DMS79 treated with DMSO at 0.1 percent for 48 hours (cell line): Measurements from ENCODE around the gene ASIC4.

Experiments
- DNase-seq: peaks from one replicate; lab custom pipeline; 2025; lab: John Stamatoyannopoulos, UW

Gene ASIC4

DNA sequence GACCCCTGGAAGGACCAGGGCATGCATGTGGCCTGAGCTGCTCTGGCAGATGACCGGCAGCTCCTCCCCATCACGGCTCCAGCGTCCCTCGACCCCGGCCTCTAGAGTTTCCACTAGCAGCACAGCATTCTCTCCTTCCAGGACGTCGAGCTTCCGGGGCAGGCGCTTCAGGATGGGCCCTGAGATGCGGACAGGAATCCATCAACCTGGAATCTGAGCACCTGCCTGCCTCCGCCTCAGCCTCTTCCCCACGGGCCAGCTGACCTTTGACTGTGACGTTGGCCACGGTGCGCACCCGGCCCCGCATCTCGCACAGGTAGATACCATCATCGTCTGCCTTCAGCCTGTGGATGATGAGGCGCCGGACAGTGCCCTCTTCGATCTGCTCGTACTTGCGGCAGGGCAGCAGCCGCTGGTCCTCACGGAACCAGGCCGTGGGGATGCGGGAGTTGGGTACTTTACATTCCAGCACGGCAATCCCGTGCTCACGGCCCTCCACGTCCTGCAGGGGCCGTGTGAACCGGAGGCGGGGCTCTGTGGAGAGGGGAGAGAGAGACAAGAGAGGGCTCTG is 53.6 kb downstream of the ASIC4 start:
- no peak for DNase-seq

DNA sequence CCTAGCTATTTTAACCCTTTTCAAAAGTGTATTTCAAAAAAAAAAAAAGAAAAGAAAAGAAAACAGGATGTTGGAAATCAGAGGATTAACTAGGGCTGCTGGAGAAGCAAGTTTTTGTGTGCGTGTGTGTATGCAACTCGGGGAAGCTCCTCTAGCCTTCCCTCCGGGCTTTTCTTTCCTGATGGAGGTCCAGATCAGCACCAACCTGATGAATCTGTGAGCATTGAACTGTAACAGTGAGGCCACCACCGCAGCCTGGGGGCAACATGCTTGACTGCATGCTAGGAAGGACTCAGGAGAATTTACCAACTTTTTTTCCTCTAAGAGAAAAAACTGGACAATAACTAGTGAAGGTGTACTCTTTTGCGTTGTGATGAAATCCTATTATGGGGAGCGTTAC is 54.8 kb downstream of the ASIC4 start:
- DNase-seq: no peak

DNA sequence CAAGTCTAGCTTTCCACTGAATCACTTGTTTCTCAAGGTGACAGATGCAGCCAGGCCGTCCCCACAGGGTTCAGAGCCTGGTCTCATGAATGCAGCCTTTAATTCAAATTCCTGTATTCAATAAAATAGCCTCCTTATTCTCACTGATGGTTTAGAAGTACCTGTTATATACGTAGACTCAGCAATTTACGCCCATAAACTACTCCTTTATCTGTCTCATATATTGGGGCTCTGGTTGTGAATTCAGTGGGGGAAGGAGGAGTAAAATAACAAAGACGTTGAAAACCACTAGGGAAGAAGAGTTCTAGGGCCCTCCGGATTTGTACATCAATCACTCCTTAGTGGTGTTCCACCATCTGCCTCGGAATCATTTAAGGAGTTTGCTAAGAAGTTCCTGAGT is 55.4 kb downstream of the ASIC4 start:
- DNase-seq: peak; percentile 18

DNA sequence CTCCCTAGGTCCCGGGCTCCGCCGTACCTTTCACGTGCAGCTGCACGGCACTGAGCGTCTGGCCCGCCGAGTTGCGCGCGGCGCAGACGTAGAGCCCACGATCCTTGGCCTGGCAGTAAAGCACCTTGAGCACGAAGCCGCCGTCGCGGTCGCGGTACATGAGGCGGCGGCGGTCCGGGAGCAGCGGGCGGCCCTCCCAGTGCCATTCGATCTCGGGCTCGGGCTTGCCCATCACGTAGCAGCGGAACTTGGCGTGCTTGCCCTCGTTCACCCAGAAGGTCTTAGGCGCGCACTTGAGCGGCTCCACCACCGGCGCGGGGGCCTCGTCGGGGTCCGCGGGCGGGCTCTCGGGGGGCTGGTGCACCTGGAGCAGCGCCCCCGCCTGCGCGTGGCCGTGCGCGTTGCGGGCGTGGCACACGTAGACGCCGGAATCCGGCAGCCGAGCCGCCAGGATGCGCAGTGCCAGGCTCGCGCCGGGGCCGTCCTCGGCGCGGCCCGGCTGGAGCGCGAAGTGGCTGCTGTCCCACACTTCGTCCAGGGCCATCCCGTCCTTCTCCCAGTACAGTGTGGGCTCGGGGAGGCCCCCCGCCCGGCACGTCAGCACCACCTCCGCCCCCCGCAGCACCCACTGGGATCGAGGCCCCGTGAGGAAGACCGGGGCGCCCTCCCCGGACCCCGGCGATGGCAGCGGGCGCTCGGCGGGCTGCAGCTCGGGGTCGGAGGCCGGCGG is 56.1 kb downstream of the ASIC4 start:
- peak; percentile 31 for DNase-seq

DNA sequence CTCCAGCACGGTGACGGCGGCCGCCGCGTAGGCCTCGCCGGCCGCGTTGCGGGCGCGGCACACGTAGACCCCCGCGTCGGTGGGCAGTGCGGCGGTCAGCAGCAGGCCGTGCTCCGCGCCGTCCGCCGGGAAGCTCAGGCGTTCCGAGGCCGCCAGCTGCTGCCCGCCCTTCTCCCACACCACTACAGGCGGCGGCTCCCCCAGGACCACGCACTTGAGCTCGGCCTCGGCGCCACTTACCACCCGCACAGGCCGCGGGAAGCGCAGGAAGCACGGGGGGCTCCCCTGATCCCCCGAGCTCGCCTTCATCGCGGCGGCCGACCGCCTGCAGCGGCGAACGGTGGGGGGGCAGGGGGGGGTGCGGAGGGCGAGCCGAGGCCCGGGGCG is 56.6 kb downstream of the ASIC4 start:
- peak; percentile 3 for DNase-seq

DNA sequence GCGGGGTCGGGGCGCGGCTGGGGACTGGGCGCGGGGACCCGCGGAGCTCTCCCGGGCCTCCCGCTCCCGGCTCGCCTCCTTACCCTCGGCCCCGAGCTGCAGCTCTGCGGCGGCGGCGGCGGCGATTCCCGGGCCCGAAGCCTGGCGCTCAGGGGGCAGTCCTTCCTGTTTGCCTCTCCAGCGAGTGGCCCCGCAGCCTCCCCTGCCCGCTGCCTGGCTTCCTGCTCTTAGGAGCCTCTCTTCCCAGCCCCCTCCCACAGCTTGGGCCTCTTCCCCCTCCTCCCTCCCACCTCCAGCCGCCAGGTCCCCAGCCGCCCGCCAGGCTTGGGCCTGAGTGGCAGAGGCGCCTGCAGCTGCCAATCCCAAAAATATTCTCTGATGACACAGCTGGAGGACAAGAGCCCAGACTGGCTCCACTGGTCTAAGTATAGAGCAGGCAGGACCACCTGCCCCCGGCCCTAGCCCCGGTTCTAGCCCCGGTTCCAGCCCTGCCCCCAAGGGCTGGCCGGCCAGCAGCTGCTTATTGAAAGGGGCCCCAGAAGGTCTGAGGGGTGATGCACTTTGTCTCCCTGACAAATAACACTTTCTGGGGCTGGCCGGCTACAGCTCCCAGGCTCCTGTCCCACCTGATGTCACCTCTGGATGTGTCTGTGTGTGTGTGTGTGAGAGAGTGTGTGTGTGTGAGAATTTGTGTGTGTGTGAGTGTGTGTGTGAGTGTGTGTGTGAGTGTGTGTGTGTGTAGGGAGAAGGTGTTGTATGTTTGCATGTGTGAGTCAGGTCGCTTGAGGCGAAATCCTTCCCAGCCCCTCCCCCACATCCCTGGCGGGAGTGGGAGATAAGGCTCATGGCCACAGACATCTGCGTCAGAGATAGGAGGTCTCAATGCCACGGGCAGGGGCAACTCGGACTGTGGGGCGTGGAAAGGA is 57.3 kb downstream of the ASIC4 start, which contains the start of gene OBSL1:
Gene OBSL1 (minus strand): TSS at position 229 of the 926 bp plus-strand sequence. CDS start 307 bp downstream, outside the sequence.
- peak; percentile 76 for DNase-seq

DNA sequence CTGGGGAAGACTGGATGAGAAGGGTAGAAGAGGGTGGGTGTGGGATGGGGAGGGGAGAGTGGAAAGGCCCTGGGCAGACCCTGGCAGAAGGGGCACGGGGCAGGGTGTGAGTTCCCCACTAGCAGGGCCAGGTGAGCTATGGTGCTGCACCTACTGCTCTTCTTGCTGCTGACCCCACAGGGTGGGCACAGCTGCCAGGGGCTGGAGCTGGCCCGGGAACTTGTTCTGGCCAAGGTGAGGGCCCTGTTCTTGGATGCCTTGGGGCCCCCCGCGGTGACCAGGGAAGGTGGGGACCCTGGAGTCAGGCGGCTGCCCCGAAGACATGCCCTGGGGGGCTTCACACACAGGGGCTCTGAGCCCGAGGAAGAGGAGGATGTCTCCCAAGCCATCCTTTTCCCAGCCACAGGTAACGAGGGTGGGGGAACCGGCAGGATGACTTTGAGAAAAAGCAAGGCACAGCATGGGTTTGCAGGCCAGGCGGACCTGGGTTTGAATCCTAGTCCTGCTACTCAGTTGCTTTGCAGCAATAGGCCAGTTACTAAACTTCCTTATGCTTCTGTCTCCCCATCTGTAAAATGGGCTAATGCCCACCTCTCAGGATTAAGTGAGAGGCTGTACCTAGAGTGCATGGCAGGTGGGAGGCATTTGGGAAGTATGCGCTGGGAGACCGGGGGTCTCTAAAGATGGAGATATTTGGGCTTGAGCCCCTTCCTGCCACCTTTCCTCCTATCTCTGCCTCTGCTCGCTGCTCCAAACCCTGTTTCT is 58.1 kb downstream of the ASIC4 start, which contains the start of gene INHA:
Gene INHA (plus strand): TSS at position 74 of the 765 bp plus-strand sequence. CDS start 65 bp downstream, at position 139.
- no peak for DNase-seq

DNA sequence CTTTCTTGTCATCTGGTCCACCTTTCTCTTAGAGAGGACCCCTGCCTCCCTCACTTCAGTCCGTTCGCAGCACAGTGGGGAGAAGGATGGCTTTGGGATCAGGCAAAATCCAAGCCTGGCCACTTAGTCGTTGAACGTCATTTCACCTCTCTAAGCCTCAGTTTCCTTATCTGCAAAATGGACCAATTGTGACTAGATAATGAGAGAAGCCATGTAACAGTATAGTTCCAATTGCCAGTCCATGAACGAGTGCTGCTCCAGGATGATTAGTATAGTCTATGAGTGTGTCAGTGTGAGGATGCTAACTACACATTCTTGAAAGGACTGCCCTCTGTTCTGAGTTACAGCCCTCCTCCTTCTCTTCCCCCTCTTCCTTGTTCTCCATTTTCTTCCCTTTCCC is 58.9 kb downstream of the ASIC4 start:
- peak; percentile 42 for DNase-seq

DNA sequence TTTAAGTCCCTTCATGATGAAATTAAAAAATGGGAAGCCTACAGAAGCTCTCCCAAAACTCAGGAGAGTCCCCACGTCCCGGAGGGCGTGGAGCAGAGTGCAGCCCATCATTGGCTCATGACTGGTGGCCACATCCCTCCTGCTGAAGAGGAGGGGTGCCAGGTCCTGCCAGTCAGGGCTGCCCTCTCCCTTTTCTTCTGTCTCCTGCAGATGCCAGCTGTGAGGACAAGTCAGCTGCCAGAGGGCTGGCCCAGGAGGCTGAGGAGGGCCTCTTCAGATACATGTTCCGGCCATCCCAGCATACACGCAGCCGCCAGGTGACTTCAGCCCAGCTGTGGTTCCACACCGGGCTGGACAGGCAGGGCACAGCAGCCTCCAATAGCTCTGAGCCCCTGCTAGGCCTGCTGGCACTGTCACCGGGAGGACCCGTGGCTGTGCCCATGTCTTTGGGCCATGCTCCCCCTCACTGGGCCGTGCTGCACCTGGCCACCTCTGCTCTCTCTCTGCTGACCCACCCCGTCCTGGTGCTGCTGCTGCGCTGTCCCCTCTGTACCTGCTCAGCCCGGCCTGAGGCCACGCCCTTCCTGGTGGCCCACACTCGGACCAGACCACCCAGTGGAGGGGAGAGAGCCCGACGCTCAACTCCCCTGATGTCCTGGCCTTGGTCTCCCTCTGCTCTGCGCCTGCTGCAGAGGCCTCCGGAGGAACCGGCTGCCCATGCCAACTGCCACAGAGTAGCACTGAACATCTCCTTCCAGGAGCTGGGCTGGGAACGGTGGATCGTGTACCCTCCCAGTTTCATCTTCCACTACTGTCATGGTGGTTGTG is 60.4 kb downstream of the ASIC4 start:
- peak; percentile 88 for DNase-seq

DNA sequence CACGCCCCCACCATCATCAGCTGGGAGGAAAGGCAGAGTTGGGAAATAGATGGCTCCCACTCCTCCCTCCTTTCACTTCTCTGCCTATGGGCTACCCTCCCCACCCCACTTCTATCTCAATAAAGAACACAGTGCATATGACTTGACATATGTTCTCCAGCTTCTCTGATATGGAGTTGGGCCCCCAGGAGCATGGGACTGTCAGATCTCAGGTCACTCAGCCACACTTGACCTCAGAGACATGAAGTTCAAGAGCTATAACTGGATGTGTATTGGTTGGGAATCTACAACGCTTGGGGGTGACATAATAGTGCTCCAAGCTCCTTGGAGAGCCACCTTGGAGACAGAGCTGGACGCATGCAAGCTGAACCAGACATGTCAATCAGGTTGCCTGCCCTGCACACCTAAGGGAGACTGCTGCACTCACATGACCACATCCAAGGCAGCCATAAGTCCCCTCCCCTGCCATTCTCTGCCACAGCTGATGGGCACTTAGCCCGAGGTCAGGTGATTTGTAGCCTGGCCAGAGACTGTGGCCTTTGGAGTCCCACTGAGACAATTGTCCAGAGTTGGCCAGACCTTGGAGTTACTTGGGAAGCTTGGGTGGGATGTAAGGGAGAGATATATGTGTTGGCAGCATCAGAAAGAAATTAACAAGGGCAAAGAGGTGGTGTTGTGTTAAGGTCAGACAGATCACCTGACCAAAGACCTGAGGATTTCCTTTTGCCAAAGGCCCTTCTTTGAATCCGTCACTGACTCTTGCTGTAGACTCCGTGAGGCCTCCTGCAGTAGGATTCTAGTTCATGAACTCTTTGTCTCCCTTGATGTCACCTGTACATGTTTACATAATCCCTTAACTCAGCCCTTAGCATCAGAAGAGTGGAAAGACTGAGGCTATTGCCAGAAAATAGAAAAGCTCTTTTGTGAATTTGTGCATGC is 61.6 kb downstream of the ASIC4 start:
- no peak for DNase-seq

DNA sequence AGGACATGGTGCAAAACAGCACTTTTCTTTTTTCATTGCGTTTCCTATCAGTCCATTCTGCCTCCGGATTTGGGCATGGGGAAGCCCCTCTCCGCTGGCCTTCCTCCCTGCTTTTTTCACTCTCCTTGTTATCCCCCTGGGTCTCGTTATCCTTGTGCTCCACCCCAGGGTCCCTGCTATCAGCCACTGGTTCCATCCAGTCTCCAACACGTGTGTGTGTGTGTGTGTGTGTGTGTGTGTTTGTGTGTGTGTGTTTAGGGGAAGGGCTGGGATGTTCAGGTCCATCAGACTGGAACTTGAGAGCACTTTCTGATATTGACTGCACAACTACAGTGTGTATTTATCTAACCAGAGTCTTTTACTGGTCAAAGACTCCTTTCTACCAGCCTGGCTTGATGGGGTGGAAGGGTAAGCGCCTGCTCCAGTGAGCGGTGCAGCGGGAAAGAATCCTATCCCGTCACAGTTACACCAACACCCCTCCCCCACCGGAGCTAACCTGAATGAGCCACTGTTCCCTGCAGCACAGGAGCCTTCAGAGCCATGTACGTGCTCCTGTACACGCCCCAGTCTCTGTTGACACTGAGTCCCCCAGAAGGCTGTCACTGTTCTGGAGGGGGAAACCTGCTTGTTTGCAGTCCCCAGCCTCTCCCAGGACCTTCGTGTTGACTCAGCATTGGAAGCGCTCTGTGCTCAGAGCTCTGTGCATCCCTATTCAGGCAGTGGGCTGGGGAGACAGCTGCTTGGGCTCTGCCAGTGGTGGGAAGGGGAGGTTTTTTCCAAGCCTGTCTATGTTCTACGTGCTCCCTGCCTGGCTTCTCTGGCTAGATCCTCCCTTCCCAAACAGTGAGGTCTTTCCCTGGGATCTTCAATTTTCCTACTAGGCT is 62.5 kb downstream of the ASIC4 start:
- DNase-seq: peak; percentile 77

DNA sequence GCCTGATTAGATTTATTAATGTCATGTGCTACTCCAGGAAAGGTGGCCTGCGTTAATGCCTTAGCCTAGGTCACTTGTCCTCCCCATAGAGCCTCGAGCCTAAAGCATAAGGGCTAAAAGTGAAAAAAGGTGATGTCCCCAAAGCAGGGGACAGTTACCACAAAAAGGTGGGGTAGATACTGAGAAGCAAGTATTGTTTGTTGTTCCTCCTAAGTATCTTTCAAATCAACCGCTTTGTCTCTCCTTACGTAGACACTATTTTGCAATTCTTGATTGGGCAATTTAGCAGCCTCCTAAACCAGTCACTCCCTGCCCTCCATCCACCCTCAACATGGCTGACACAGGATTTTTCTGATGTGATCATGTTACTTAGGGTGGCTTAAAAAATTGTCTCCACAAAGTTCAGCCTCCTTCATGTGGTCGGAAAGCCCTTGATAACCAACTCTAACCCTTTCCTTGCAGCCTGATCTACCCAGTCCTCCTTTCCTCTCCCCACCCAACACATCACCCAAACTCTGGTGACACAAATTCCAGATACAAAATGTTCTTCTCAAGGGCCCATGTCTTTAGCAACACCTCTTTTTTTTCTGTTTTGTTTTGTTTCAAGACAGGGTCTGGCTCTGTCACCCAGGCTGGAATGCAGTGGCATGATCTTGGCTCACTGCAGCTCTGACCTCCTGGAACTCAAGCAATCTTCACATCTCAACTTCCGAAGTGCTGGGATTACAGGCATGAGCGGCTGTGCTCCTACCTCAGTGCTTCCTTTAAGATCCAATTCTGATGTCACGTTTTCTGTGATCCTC is 64.7 kb downstream of the ASIC4 start:
- no peak for DNase-seq

DNA sequence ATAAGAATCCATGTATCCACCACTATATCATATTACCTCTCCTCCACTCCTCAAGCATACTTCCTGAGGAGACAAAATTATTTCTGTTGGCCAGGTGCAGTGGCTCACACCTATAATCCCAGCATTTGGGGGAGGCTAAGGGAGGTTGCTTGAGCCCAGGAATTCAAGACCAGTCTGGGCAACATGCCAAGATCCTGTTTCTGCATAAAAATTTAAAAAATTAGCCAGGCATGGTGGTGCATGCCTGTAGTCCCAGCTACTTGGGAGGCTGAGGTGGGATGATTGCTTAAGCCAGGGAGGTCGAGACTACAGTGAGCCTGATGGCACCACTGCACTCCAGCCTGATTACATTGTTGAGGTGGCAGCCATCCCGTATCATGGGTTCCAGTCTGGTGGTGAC is 67.1 kb downstream of the ASIC4 start:
- DNase-seq: peak; percentile 8
